PC-9 (cell line): ENCODE results near the gene TTC7B.

Experiments
- CTCF ChIP-seq: fragments of 200-600 bp; sonication (generic); conservative IDR thresholded peaks from 2 replicates; pipeline ENCODE4 v1.6.1; 2017; ENCODE audit warnings: mixed run types, antibody characterized with exemption, mild to moderate bottlenecking, moderate library complexity
- EZH2 ChIP-seq: fragments of 200-600 bp; sonication (generic); IDR thresholded peaks from 2 replicates; pipeline ENCODE4 v1.8.0; 2017; ENCODE audit warnings: antibody characterized with exemption, low read depth

- no peak for TF ChIP-seq CTCF
- TF ChIP-seq EZH2 = no peak
Measured at GRCh38 chr14:90603336-90603735, 212.9 kb downstream of the TTC7B start.
